ENCODE results near the gene FLACC1. TPM values are rescaled to one million over a fixed set of nuclear protein-coding genes. Genes with fewer than 3 reads are reported as not detected.
A peak's percentile ranks its signal among the peaks of the same experiment; 100 is the strongest.
"Not testable (repeated sequence)": the region's sequence is repeated elsewhere in the genome, so short reads cannot be mapped to it uniquely, and the experiment has no call there.

FLACC1 gene
- total and polyA plus RNA-seq, 2 donors (not counting 1 experiment from before 2014, with no cell fraction given) = 1.5 to 5.0 TPM

DNA sequence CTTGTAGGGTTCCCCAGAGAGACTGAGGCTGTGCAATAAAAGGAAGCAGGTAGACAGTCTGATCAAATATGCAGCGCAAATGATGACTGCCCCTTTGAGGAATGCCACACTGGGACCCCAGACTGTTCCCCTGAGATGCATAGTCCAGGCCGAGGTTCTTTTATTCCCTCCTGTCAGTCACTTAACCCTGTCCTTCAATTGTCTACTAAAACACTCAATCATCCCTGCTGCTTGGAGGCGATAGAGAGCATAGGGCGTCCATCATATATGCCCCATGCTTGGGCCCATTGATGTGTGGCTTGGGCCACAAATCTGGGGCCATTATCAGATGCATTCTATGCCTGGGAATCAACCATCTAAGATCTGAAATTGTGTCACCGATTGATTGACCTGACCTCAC, 112.3 kb downstream of the FLACC1 start:
- H3K79me2 ChIP-seq (ENCODE audit: control insufficient read depth, insufficient read depth, low read length) = peaks cover 89% of the 10 kb centered on the region
- no peak overlapping the region for H2AFZ ChIP-seq (ENCODE audit: insufficient read depth, low read depth, low read length, poor library complexity, severe bottlenecking)
- peaks cover 0 to 4% of the 10 kb centered on the region in 2 experiments for H3K36me3 ChIP-seq (replicated peaks in 1 of 2; ENCODE audit: control extremely low read depth in 1 of 2, control insufficient read depth in 1 of 2, extremely low read depth in 1 of 2, insufficient read depth in 2 of 2, low read length in 1 of 2)
- CTCF ChIA-PET = interaction anchor here (0.9 to 1.3 kb wide), 4 partner anchors 8 to 120 kb away, joined by 3 to 6 read pairs (median 4); no protein-coding TSS in a partner anchor
- intact Hi-C loops (cut with micrococcal nuclease) = no loop called here
- DNase-seq (no peak), ATAC-seq (ENCODE audit: low read depth) (no peak)
- Mint-ChIP-seq H3K27me3 (no peaks in the 10 kb centered on the region), H3K4me3 (no peak overlapping the region), H3K9me3 (ENCODE audit: insufficient read depth) (no peaks in the 10 kb centered on the region), H3K27ac (no peak overlapping the region), H3K4me1 (peaks cover 78% of the 10 kb centered on the region)
- no peaks in the 10 kb centered on the region for H3K27me3 ChIP-seq (replicated peaks in 1 of 4; ENCODE audit: control extremely low read depth in 1 of 4, control insufficient read depth in 3 of 4, insufficient read depth in 4 of 4, low read length in 3 of 4)
- no peak overlapping the region for H3K4me3 ChIP-seq (ENCODE audit: control extremely low read depth in 1 of 5, extremely low read depth in 1 of 5, insufficient read depth in 1 of 5, low read depth in 2 of 5, low read length in 4 of 5)
- H3K9ac ChIP-seq (ENCODE audit: low read length) = no peak overlapping the region
- no peaks in the 10 kb centered on the region for H4K20me1 ChIP-seq (ENCODE audit: control insufficient read depth, insufficient read depth, low read length, poor library complexity, severe bottlenecking)
- WGBS (ENCODE audit: insufficient coverage) = 74% methylated on average over 4 of the region's 5 CpGs
- no peak overlapping the region for H3K27ac ChIP-seq (ENCODE audit: low read length in 2 of 2)
- POLR2A ChIA-PET = no interaction called here
- peaks cover 36 to 40% of the 10 kb centered on the region in 2 donors for H3K4me1 ChIP-seq (ENCODE audit: control insufficient read depth in 2 of 2, insufficient read depth in 2 of 2, low read length in 2 of 2)
- no peaks in the 10 kb centered on the region for H3K9me3 ChIP-seq (ENCODE audit: control extremely low read depth in 1 of 3, control insufficient read depth in 2 of 3, insufficient read depth in 1 of 3, low read length in 2 of 3)
- no peak overlapping the region for H3K4me2 ChIP-seq (replicated peaks; ENCODE audit: low read depth, low read length, poor library complexity, severe bottlenecking)
- TF ChIP-seq EZH2 (IDR thresholded peaks at IDR 0.05; ENCODE audit: borderline replicate concordance, insufficient read depth, low read depth, low read length, poor library complexity, severe bottlenecking) (no peak), CTCF (IDR thresholded peaks at IDR 0.05) (no peak)

- Histone ChIP-seq H3K4me2 (replicated peaks; ENCODE audit: low read depth, low read length, poor library complexity, severe bottlenecking) (peak overlapping the region; percentile 52), H3K27me3 (replicated peaks in 1 of 4; ENCODE audit: control extremely low read depth in 1 of 4, control insufficient read depth in 3 of 4, insufficient read depth in 4 of 4, low read length in 3 of 4) (no peaks in the 10 kb centered on the region), H3K9me3 (ENCODE audit: control extremely low read depth in 1 of 3, control insufficient read depth in 2 of 3, insufficient read depth in 1 of 3, low read length in 2 of 3) (no peaks in the 10 kb centered on the region), H3K4me1 (ENCODE audit: control insufficient read depth in 2 of 2, insufficient read depth in 2 of 2, low read length in 2 of 2) (peaks cover 47 to 48% of the 10 kb centered on the region in 2 donors), H3K4me3 (ENCODE audit: control extremely low read depth in 1 of 5, extremely low read depth in 1 of 5, insufficient read depth in 1 of 5, low read depth in 2 of 5, low read length in 4 of 5) (peak overlapping the region in 1 of 5 experiments; percentile 33), H3K9ac (ENCODE audit: low read length) (no peak overlapping the region), H2AFZ (ENCODE audit: insufficient read depth, low read depth, low read length, poor library complexity, severe bottlenecking) (no peak overlapping the region), H3K27ac (ENCODE audit: low read length in 2 of 2) (peak overlapping the region; percentile 27 to 42), H3K36me3 (replicated peaks in 1 of 2; ENCODE audit: control extremely low read depth in 1 of 2, control insufficient read depth in 1 of 2, extremely low read depth in 1 of 2, insufficient read depth in 2 of 2, low read length in 1 of 2) (peaks cover 0 to 7% of the 10 kb centered on the region in 2 experiments), H4K20me1 (ENCODE audit: control insufficient read depth, insufficient read depth, low read length, poor library complexity, severe bottlenecking) (no peaks in the 10 kb centered on the region), H3K79me2 (ENCODE audit: control insufficient read depth, insufficient read depth, low read length) (peaks cover 81% of the 10 kb centered on the region)
- ATAC-seq (ENCODE audit: low read depth) (no peak), DNase-seq (no peak)
- Mint-ChIP-seq H3K4me3 (peak overlapping the region; percentile 14), H3K4me1 (peaks cover 74% of the 10 kb centered on the region), H3K9me3 (ENCODE audit: insufficient read depth) (no peaks in the 10 kb centered on the region), H3K27ac (peak overlapping the region; percentile 46), H3K27me3 (no peaks in the 10 kb centered on the region)
- intact Hi-C loops (cut with micrococcal nuclease) = loop anchor here (1.0 kb wide), 1 partner anchor 11 kb away; no protein-coding TSS in a partner anchor
- no peak for TF ChIP-seq EZH2 (IDR thresholded peaks at IDR 0.05; ENCODE audit: borderline replicate concordance, insufficient read depth, low read depth, low read length, poor library complexity, severe bottlenecking)
- ChIA-PET POLR2A (no interaction called here), CTCF (interaction anchor here (0.6 to 1.6 kb wide), 9 partner anchors 11 to 155 kb away, joined by 3 to 14 read pairs (median 7); partner anchors contain the start of gene CASP8)
Measured at GRCh38 chr2:201242571-201243277, 114.4 kb downstream of the FLACC1 start.

- ATAC-seq (ENCODE audit: low read depth); POLR2A ChIA-PET; H3K4me3 ChIP-seq (ENCODE audit: control extremely low read depth in 1 of 5, extremely low read depth in 1 of 5, insufficient read depth in 1 of 5, low read depth in 2 of 5, low read length in 4 of 5); H3K9me3 Mint-ChIP-seq (ENCODE audit: insufficient read depth); H3K9ac ChIP-seq (ENCODE audit: low read length); H3K4me2 ChIP-seq (replicated peaks; ENCODE audit: low read depth, low read length, poor library complexity, severe bottlenecking); H3K36me3 ChIP-seq (replicated peaks in 1 of 2; ENCODE audit: control extremely low read depth in 1 of 2, control insufficient read depth in 1 of 2, extremely low read depth in 1 of 2, insufficient read depth in 2 of 2, low read length in 1 of 2); H3K27me3 Mint-ChIP-seq; H4K20me1 ChIP-seq (ENCODE audit: control insufficient read depth, insufficient read depth, low read length, poor library complexity, severe bottlenecking); H3K27me3 ChIP-seq (replicated peaks in 1 of 4; ENCODE audit: control extremely low read depth in 1 of 4, control insufficient read depth in 3 of 4, insufficient read depth in 4 of 4, low read length in 3 of 4); H3K9me3 ChIP-seq (ENCODE audit: control extremely low read depth in 1 of 3, control insufficient read depth in 2 of 3, insufficient read depth in 1 of 3, low read length in 2 of 3); H2AFZ ChIP-seq (ENCODE audit: insufficient read depth, low read depth, low read length, poor library complexity, severe bottlenecking); DNase-seq: not testable (repeated sequence)
- peak overlapping the region; percentile 3 for H3K4me3 Mint-ChIP-seq
- peak overlapping the region; percentile 67 for H3K27ac Mint-ChIP-seq
- WGBS (ENCODE audit: insufficient coverage) = 92% methylated on average over 10 of the region's 21 CpGs
- CTCF ChIA-PET = interaction anchor here (1.1 kb wide), 1 partner anchor 124 kb away, joined by 7 read pairs; no protein-coding TSS in a partner anchor
- peaks cover 85% of the 10 kb centered on the region for H3K79me2 ChIP-seq (ENCODE audit: control insufficient read depth, insufficient read depth, low read length)
- H3K4me1 Mint-ChIP-seq = peaks cover 71% of the 10 kb centered on the region
- intact Hi-C loops (cut with micrococcal nuclease) = loop anchor here (10.0 kb wide), 3 partner anchors 795 to 1135 kb away; partner anchors contain the start of genes BMPR2, FZD7 and NOP58
- H3K27ac ChIP-seq (ENCODE audit: low read length in 2 of 2) = peak overlapping the region in 1 of 2 donors; percentile 40
- peaks cover 52 to 66% of the 10 kb centered on the region in 2 donors for H3K4me1 ChIP-seq (ENCODE audit: control insufficient read depth in 2 of 2, insufficient read depth in 2 of 2, low read length in 2 of 2)
Measured at GRCh38 chr2:201239167-201239935, 117.8 kb downstream of the FLACC1 start.

All from B cell (primary cell).